SK-N-SH (cell line): ENCODE results near the gene SH3BP4. TPM values are rescaled to one million over a fixed set of nuclear protein-coding genes. Genes with fewer than 3 reads are reported as not detected.

Experiments
- CTCF ChIA-PET: fragments of 300-600, 350-600 bp; formaldehyde crosslinking; extraction: SDS; loops from one replicate; lab custom pipeline; 2021; lab: Yijun Ruan, JAX
- POLR2A ChIA-PET: fragments of 350-600 bp; sonication (Branson Sonifier 250); formaldehyde crosslinking; extraction: SDS; loops from one replicate; lab custom pipeline; 2020; ENCODE audit warnings: antibody characterized with exemption, inconsistent platforms; lab: Yijun Ruan, JAX
- DNase-seq: peaks from one replicate; pipeline ENCODE4 v3.0.0; 2012
- H2AFZ ChIP-seq: fragments of 200-600 bp; sonication (generic); 2 replicates; pipeline ENCODE4 v1.8.1; 2016; ENCODE audit warnings: antibody characterized with exemption, mild to moderate bottlenecking, low read depth
- H3F3A ChIP-seq: fragments of 200-600 bp; sonication (generic); replicated peaks from 2 replicates; pipeline ENCODE3; 2016; ENCODE audit warnings: antibody characterized with exemption, mild to moderate bottlenecking; ENCODE audit not compliant: insufficient read depth
- H3K27ac ChIP-seq, 2 experiments: fragments of 200-500 bp in 1 of 2; fragments of 200-600 bp in 1 of 2; sonication (Bioruptor generic) in 1 of 2; sonication (generic), shearing (Covaris generic) in 1 of 2; 2 replicates each; pipeline versions ENCODE4 v1.5.1 to v1.6.1; 2014 to 2016; ENCODE audit warnings: low read depth in 2 of 2, inconsistent platforms in 1 of 2, low read length in 1 of 2, mild to moderate bottlenecking in 1 of 2, mixed read lengths in 1 of 2
- H3K27me3 ChIP-seq: fragments of 200-600 bp; sonication (generic), shearing (Covaris generic); 2 replicates; pipeline ENCODE4 v1.6.1; 2016; ENCODE audit warnings: mixed run types; ENCODE audit not compliant: insufficient read depth
- H3K36me3 ChIP-seq, 2 experiments: fragments of 200-500 bp in 1 of 2; fragments of 200-600 bp in 1 of 2; sonication (Bioruptor generic) in 1 of 2; sonication (generic) in 1 of 2; replicated peaks in 1 of 2; 2 replicates each; pipeline versions ENCODE3 to v1.5.1; 2014 to 2016; ENCODE audit warnings: low read length in 1 of 2, mild to moderate bottlenecking in 1 of 2; ENCODE audit not compliant: insufficient read depth in 2 of 2, control insufficient read depth in 1 of 2
- H3K4me1 ChIP-seq, 2 experiments: fragments of 200-500 bp in 1 of 2; fragments of 200-600 bp in 1 of 2; sonication (Bioruptor generic) in 1 of 2; sonication (generic), shearing (Covaris generic) in 1 of 2; 2 replicates each; pipeline versions ENCODE4 v1.5.1 to v1.6.1; 2014 to 2016; ENCODE audit warnings: low read depth in 1 of 2, low read length in 1 of 2, mixed run types in 1 of 2; ENCODE audit not compliant: insufficient read depth in 2 of 2, control insufficient read depth in 1 of 2
- H3K4me2 ChIP-seq: fragments of 200-600 bp; sonication (generic), shearing (Covaris generic); 2 replicates; pipeline ENCODE4 v1.6.1; 2017; ENCODE audit warnings: mixed run types
- H3K4me3 ChIP-seq, 2 experiments: fragments of 200-500 bp in 1 of 2; fragments of 200-600 bp in 1 of 2; sonication (Bioruptor generic) in 1 of 2; sonication (generic), shearing (Covaris generic) in 1 of 2; 2 replicates each; pipeline versions ENCODE4 v1.5.1 to v1.8.1; 2014 to 2016; ENCODE audit warnings: low read depth in 2 of 2, inconsistent platforms in 1 of 2, low read length in 1 of 2, mild to moderate bottlenecking in 1 of 2, mixed read lengths in 1 of 2, moderate library complexity in 1 of 2
- H3K79me2 ChIP-seq: fragments of 200-600 bp; sonication (generic); 2 replicates; pipeline ENCODE4 v1.8.1; 2017; ENCODE audit warnings: mild to moderate bottlenecking; ENCODE audit not compliant: insufficient read depth
- H3K9ac ChIP-seq: fragments of 200-600 bp; sonication (generic); 2 replicates; pipeline ENCODE4 v1.6.1; 2017; ENCODE audit warnings: mixed run types
- H3K9me2 ChIP-seq: fragments of 200-600 bp; sonication (generic); 2 replicates; pipeline ENCODE4 v1.6.1; 2017; ENCODE audit warnings: mixed run types
- H3K9me3 ChIP-seq: fragments of 200-600 bp; sonication (generic); 2 replicates; pipeline ENCODE4 v1.6.1; 2017; ENCODE audit warnings: mixed run types, mild to moderate bottlenecking, moderate library complexity
- H4K20me1 ChIP-seq: fragments of 200-600 bp; sonication (generic); 2 replicates; pipeline ENCODE4 v1.6.1; 2017; ENCODE audit warnings: mild to moderate bottlenecking, mixed run types; ENCODE audit not compliant: insufficient read depth
- ELF1 ChIP-seq: IDR thresholded peaks from 2 replicates; pipeline ENCODE4 v1.4.0; 2012
- EZH2phosphoT487 ChIP-seq: fragments of 200-600 bp; sonication (generic); IDR thresholded peaks from 2 replicates; pipeline ENCODE4 v1.6.1; 2017; ENCODE audit warnings: low read depth, mixed run types, mild to moderate bottlenecking, antibody characterized with exemption, moderate library complexity, borderline replicate concordance
- FOXJ3 ChIP-seq: sonication (generic); formaldehyde crosslinking; IDR thresholded peaks from 2 replicates; pipeline ENCODE4 v1.5.1; 2020; ENCODE audit warnings: mild to moderate bottlenecking, missing genetic modification reagents
- FOXM1 ChIP-seq: IDR thresholded peaks from 2 replicates; pipeline ENCODE4 v1.4.0; 2012; ENCODE audit warnings: low read depth, mild to moderate bottlenecking
- IRF3 ChIP-seq: fragments of 150-350 bp; IDR thresholded peaks from 2 replicates; pipeline ENCODE4 v1.6.1; 2016; ENCODE audit warnings: mild to moderate bottlenecking, low read depth, low read length
- MXI1 ChIP-seq: IDR thresholded peaks from 2 replicates; pipeline ENCODE4 v1.6.1; 2012; ENCODE audit warnings: mild to moderate bottlenecking, low read depth, low read length, improper control_type of control experiment
- TCF12 ChIP-seq: IDR thresholded peaks from 2 replicates; pipeline ENCODE4 v1.4.0; 2012
- TEAD4 ChIP-seq: IDR thresholded peaks from 2 replicates; pipeline ENCODE4 v1.4.0; 2012; ENCODE audit warnings: mild to moderate bottlenecking, borderline replicate concordance; ENCODE audit not compliant: insufficient read depth
- USF1 ChIP-seq: IDR thresholded peaks from 2 replicates; pipeline ENCODE4 v1.4.0; 2012; ENCODE audit warnings: low read depth, borderline replicate concordance
- YY1 ChIP-seq: IDR thresholded peaks from 2 replicates; pipeline ENCODE4 v1.4.0; 2012; ENCODE audit warnings: low read depth, mild to moderate bottlenecking
- WGBS: methylation state at CpG from one replicate; pipeline ENCODE4 v1.1.6; 2017; ENCODE audit warnings: low lambda C conversion rate; 5-methylcytosine and 5-hydroxymethylcytosine counted together
- polyA plus RNA-seq, 3 experiments: library from polyadenylated mRNA; depleted of rRNA; stranded (reverse); fragments of >200 nt; gene quantifications; 2 replicates each; pipeline ENCODE4 v1.2.3, GENCODE V29; 2012
- TF ChIP-seq, protein P1 (sequence below): fragments of 150-350 bp; IDR thresholded peaks from 2 replicates; pipeline ENCODE4 v1.6.1; 2017; ENCODE audit warnings: antibody characterized with exemption, low read length, low read depth, borderline replicate concordance
- TF ChIP-seq, protein P2 (sequence below): IDR thresholded peaks from 2 replicates; pipeline ENCODE4 v1.4.0; 2012; ENCODE audit warnings: low read depth, borderline replicate concordance
- TF ChIP-seq, protein P3 (sequence below): IDR thresholded peaks from 2 replicates; pipeline ENCODE4 v1.4.0; 2012; ENCODE audit warnings: low read depth

Gene SH3BP4
- polyA plus RNA-seq, 1 of the 3 experiments (the other 2 are of a cell fraction): 27.7 TPM

DNA sequence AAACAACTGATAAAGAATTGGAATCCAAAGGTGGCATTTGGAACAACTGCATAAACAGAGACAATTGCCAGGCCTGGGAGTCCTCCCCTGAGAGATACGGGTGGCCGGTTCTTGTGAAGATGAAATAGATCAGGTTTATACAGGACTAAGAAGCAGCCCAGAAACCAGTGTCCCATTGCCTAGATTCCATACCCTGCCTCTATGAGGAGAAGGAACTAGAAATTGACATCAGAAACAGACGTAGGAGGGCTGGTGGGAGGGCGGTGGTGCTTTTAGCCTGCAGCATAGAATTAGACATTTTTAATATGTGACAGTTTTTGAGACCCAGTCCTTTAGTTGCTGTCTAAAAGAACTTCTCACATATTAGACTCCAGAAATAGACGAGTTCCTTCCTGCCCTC is 11.8 kb upstream of the SH3BP4 start:
- Histone ChIP-seq H3K9me3 (no peaks in the 10 kb centered on the region), H2AFZ (no peak overlapping the region), H3K4me1 (no peaks in the 10 kb centered on the region), H3K9me2 (no peaks in the 10 kb centered on the region), H3K36me3 (no peaks in the 10 kb centered on the region), H3K27me3 (no peaks in the 10 kb centered on the region), H3K9ac (no peak overlapping the region), H3F3A (no peaks in the 10 kb centered on the region), H4K20me1 (no peaks in the 10 kb centered on the region), H3K4me2 (no peak overlapping the region), H3K27ac (no peak overlapping the region), H3K79me2 (no peaks in the 10 kb centered on the region), H3K4me3 (no peak overlapping the region)
- 87% methylated on average over 5 of the region's 5 CpGs for WGBS
- POLR2A ChIA-PET: no interaction called here
- TF ChIP-seq EZH2phosphoT487 (no peak), MXI1 (no peak), TCF12 (no peak), IRF3 (no peak), ELF1 (no peak), TEAD4 (no peak), FOXJ3 (CRISPR knock-in tag) (no peak), FOXM1 (no peak), YY1 (no peak), USF1 (no peak)
- TF ChIP-seq, protein P1, sequence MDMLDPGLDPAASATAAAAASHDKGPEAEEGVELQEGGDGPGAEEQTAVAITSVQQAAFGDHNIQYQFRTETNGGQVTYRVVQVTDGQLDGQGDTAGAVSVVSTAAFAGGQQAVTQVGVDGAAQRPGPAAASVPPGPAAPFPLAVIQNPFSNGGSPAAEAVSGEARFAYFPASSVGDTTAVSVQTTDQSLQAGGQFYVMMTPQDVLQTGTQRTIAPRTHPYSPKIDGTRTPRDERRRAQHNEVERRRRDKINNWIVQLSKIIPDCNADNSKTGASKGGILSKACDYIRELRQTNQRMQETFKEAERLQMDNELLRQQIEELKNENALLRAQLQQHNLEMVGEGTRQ: no peak
- TF ChIP-seq, protein P2, sequence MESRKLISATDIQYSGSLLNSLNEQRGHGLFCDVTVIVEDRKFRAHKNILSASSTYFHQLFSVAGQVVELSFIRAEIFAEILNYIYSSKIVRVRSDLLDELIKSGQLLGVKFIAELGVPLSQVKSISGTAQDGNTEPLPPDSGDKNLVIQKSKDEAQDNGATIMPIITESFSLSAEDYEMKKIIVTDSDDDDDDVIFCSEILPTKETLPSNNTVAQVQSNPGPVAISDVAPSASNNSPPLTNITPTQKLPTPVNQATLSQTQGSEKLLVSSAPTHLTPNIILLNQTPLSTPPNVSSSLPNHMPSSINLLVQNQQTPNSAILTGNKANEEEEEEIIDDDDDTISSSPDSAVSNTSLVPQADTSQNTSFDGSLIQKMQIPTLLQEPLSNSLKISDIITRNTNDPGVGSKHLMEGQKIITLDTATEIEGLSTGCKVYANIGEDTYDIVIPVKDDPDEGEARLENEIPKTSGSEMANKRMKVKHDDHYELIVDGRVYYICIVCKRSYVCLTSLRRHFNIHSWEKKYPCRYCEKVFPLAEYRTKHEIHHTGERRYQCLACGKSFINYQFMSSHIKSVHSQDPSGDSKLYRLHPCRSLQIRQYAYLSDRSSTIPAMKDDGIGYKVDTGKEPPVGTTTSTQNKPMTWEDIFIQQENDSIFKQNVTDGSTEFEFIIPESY: no peak
- TF ChIP-seq, protein P3, sequence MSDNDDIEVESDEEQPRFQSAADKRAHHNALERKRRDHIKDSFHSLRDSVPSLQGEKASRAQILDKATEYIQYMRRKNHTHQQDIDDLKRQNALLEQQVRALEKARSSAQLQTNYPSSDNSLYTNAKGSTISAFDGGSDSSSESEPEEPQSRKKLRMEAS: no peak
- no peak for DNase-seq
- CTCF ChIA-PET: no interaction called here
